Neutrophil (primary cell): ENCODE measurements around the gene MYO3B.

Experiments
- H3K27ac ChIP-seq: fragments of 200-600 bp; sonication (generic); 2 replicates; pipeline ENCODE4 v1.5.1; 2016; ENCODE audit warnings: mild to moderate bottlenecking, moderate library complexity
- H3K27me3 ChIP-seq: fragments of 200-600 bp; sonication (generic); 2 replicates; pipeline ENCODE4 v1.6.0; 2016; ENCODE audit warnings: mild to moderate bottlenecking
- H3K36me3 ChIP-seq: fragments of 200-600 bp; sonication (generic); 2 replicates; pipeline ENCODE4 v1.5.1; 2017
- H3K4me1 ChIP-seq, 2 experiments: fragments of 200-600 bp in 1 of 2; sonication (generic) in 1 of 2; 1 replicate in 1 of 2; 2 replicates in 1 of 2; pipeline versions ENCODE4 v1.5.1 to v1.6.1; 2013 to 2016; ENCODE audit warnings: low read depth in 1 of 2, low read length in 1 of 2, mild to moderate bottlenecking in 1 of 2, moderate library complexity in 1 of 2; ENCODE audit not compliant: control insufficient read depth in 1 of 2, insufficient read depth in 1 of 2
- H3K4me3 ChIP-seq, 2 experiments: fragments of 200-600 bp in 1 of 2; sonication (generic) in 1 of 2; 1 replicate in 1 of 2; 2 replicates in 1 of 2; pipeline ENCODE4 v1.5.1; 2013 to 2016; ENCODE audit warnings: low read depth in 1 of 2, low read length in 1 of 2, mild to moderate bottlenecking in 1 of 2, moderate library complexity in 1 of 2
- H3K9me3 ChIP-seq: fragments of 200-600 bp; sonication (generic); 2 replicates; pipeline ENCODE4 v1.5.1; 2016
- CTCF ChIP-seq: fragments of 200-600 bp; sonication (generic); IDR thresholded peaks from 2 replicates; pipeline ENCODE4 v1.5.1; 2016; ENCODE audit warnings: antibody characterized with exemption

Gene MYO3B

GRCh38 chr2:170253721-170254230, 75.8 kb downstream of the MYO3B start:
- no peaks in the 10 kb centered on the region for H3K27me3 ChIP-seq
- H3K9me3 ChIP-seq, result no peaks in the 10 kb centered on the region
- H3K36me3 ChIP-seq, result no peaks in the 10 kb centered on the region
- no peaks in the 10 kb centered on the region for H3K4me1 ChIP-seq
- H3K4me3 ChIP-seq, result no peak overlapping the region
- no peak for TF ChIP-seq CTCF
- H3K27ac ChIP-seq, result no peak overlapping the region

- Histone ChIP-seq H3K9me3 (no peaks in the 10 kb centered on the region), H3K27ac (no peak overlapping the region), H3K4me1 (no peaks in the 10 kb centered on the region), H3K27me3 (no peaks in the 10 kb centered on the region), H3K4me3 (no peak overlapping the region), H3K36me3 (no peaks in the 10 kb centered on the region)
- no peak for TF ChIP-seq CTCF
These were observed 76.4 kb downstream of the MYO3B start for GRCh38 chr2:170254293-170254732.

GRCh38 chr2:170255137-170255536, 77.2 kb downstream of the MYO3B start:
- no peaks in the 10 kb centered on the region for H3K9me3 ChIP-seq
- H3K4me1 ChIP-seq, result no peaks in the 10 kb centered on the region
- H3K4me3 ChIP-seq, result no peak overlapping the region
- H3K27me3 ChIP-seq, result no peaks in the 10 kb centered on the region
- H3K36me3 ChIP-seq, result no peaks in the 10 kb centered on the region
- no peak overlapping the region for H3K27ac ChIP-seq
- no peak for TF ChIP-seq CTCF

GRCh38 chr2:170255971-170256370, 78.0 kb downstream of the MYO3B start:
- Histone ChIP-seq H3K36me3 (no peaks in the 10 kb centered on the region), H3K4me1 (no peaks in the 10 kb centered on the region), H3K27ac (no peak overlapping the region), H3K4me3 (no peak overlapping the region), H3K27me3 (no peaks in the 10 kb centered on the region), H3K9me3 (no peaks in the 10 kb centered on the region)
- TF ChIP-seq CTCF, result no peak

GRCh38 chr2:170258382-170258781, 80.4 kb downstream of the MYO3B start:
- Histone ChIP-seq H3K36me3 (no peaks in the 10 kb centered on the region), H3K27ac (no peak overlapping the region), H3K9me3 (no peaks in the 10 kb centered on the region), H3K4me1 (no peaks in the 10 kb centered on the region), H3K4me3 (no peak overlapping the region), H3K27me3 (no peaks in the 10 kb centered on the region)
- TF ChIP-seq CTCF, result no peak

- no peak overlapping the region for H3K27ac ChIP-seq
- TF ChIP-seq CTCF, result no peak
These were observed 82.2 kb downstream of the MYO3B start for GRCh38 chr2:170260188-170260587.

More at GRCh38 chr2:170260188-170260587, 82.2 kb downstream of the MYO3B start:
- no peaks in the 10 kb centered on the region for H3K27me3 ChIP-seq
- H3K36me3 ChIP-seq, result no peaks in the 10 kb centered on the region
- H3K9me3 ChIP-seq, result no peaks in the 10 kb centered on the region
- H3K4me1 ChIP-seq, result no peaks in the 10 kb centered on the region
- no peak overlapping the region for H3K4me3 ChIP-seq
